Stimulated activated CD8-positive, alpha-beta memory T cell treated with anti-CD3 and anti-CD28 coated beads, Interleukin-4, amount 100 ng/mL, for 4 hours (primary cell): ENCODE data around the gene PPP1R17.

ENCODE experiments used
- DNase-seq, 2 donors: peaks; one replicate each; pipeline ENCODE4 v3.0.0-alpha.2; 2020; ENCODE audit warnings: low read depth in 2 of 2, low spot score in 1 of 2

Gene PPP1R17

GRCh38 chr7:31687024-31687748 is at the start of gene PPP1R17:
Gene PPP1R17 (plus strand): TSS chr7:31687215. CDS start chr7:31692442, 5,227 bp downstream.
- no peak for DNase-seq

DNA sequence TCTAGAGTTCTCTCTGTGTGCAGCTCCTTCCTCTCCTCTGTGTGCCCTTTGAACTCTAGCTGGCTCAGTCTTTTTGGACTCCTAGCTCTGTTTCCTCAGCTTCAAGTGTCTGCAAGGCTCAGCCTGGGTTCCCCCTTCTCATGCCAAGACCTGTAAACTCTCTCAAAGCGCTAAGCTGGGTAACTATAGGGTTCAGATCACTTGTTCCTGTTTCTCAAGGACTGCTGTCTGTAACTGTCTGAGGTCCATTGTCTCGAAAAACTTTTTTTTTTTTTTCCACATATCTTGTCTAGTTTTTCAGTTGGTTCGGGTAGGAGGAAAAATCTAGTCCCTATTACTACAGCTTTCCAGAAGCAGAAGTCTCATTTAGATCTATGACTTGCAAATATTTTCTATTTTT is 46.6 kb upstream of the PPP1R17 start:
- DNase-seq: no peak

DNA sequence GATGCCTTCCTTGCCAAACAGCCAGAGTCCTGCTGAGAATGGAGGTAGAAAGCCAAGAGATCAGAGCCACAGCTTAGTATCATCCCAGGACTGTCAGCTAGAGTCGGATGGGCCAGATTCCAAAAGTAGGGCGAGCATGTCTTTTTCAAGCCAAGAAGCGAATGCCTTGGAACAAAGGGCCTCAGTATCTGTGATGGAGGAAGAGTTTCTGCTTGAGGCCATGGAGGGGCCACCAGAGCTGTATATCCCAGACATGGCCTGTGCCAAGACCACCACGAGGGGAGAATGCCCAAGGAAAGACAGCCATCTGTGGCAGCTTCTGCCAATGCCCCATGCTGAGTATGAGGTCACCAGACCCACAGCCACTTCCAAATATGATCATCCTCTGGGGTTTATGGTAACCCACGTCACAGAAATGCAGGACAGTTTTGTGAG is 44.3 kb upstream of the PPP1R17 start:
- DNase-seq: no peak

DNA sequence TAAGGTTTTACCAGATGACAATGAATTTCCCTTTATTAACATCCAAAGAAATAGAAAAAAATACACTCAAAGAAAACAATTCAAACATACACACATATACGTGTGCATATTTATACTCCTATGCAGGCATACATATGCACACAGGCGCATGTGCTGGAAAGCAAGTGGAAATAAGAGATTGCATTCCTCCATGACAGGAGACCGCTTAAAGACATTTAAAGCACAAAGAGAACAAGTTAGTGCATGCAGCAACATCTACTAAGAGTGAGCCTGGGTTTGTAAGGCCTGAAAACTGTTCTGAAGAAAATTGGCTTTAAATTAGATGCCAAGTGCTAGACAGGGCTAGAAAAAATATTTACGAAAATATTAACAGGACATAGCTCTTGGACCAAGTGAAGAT is 40.1 kb upstream of the PPP1R17 start:
- no peak for DNase-seq

DNA sequence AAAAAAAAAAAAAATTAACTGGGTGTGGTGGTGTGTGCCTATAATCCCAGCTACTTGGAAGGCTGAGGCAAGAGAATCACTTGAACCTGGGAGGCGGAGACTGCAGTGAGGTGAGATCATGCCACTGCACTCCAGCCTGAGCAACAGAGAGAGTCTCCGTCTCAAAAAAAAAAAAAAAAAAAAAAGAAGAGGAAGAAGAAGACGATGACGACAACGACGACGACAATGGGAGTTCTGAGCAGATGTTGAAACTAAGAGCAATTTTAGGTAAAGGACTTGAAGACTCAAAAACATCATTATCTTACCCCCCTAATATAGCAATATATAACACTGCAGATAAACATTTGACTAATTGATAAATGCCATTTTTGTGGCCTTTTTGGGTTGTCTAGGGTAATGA is 39.5 kb upstream of the PPP1R17 start:
- DNase-seq: no peak

DNA sequence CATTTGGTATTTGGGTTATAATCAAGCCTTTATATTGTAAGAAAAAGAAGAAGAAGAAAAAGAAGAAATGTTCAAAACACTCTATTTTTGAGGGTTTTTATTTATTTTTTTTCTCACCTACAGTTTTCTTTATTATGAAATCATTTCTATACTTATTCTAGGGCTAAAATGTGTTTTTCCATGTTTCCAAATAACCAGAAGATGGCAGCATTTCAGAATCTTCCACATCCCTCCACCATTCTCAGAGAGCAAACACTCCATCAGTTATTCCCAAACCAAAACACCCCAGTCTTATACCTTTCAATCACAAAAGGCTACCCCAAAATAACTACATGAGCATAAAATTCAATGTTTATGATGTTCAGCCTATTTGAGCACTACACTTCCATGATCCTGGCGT is 38.7 kb upstream of the PPP1R17 start:
- no peak for DNase-seq

DNA sequence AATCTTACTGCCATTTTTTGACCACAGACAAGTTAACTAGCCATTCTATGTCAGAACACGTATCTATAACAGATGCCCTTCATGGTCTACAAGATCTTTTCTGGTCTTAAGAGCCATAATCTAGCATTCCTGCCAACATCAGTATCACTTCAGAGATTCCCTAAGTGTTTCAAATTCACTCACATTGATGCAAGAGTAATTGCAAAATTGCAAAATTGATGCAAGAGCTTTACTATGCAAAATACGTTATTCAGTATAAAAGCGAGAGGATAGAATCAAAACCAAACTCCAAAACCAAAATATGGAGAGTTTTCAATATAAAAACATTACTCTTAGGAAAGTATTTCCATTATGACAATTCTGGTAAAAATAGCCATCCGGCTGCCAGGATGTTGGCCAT is 38.1 kb upstream of the PPP1R17 start:
- DNase-seq: no peak

DNA sequence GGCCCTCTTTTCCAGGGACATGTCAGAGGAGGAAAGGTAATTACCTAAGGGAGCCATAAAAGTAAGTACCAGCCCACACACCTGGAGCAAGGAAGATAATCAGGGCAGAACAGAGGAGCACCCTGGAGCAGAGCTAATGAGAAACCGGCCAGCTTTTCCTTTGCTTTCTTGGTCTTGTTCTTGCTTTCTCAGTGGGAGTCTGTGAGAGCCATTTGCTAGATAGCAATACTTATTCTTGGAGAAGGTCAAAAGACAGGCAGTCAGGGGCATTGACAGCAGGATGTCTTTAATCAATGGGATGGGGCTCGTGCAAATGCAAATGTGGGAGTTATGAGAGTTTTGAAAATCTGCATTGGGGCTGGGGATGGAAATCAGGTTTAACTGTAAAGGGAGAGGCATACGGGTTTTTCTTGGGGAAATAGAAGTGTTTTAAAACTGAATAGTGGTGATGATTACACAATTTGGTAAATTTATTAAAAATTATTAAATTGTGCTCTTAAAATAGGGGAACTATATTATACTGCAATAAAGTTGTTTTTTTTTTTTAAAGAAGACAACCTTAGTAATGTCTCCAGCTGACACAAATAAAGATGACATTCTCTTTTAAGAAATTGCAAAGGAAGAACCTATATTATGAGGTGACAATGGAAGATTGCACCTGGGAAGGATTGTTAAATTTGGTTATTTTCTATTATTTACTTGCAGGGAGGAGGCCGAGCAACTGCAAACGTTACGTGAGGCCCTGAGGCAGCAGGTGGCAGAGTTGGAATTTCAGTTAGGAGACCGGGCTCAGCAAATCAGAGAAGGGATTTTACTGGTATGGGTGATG is 35.6 kb upstream of the PPP1R17 start:
- DNase-seq: no peak

DNA sequence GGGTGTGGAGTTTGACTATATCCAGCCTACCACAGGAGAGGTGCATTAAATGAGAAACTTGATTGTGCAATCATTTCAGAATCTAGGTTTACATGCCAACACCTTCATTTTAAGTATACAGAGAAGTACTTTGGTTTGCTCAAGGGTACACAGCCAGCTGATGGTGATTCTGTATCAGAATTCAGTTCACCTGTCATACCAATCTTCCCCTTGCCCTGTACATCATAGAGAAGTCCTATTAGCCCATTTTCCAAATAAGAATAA is 35.0 kb upstream of the PPP1R17 start:
- no peak for DNase-seq

DNA sequence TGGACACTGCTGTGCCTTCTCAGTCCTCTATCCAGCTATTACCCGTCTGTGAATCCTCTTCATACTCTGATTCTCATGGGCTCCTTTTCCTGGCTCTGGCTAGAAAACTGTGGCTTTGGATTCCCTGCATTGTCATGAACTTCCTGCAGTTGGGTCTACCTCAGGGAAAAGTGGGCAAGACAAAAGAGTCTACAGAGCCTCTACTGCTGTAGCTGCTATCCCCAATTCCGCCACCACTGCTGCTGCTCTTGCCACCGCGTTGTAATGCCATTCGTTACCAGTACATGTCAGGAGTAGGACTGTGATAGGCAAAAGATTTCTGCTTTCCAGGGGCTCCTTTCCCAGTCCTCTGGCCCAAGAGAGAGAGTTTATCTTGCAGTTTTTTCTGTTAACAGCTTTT is 23.9 kb upstream of the PPP1R17 start:
- DNase-seq: no peak

DNA sequence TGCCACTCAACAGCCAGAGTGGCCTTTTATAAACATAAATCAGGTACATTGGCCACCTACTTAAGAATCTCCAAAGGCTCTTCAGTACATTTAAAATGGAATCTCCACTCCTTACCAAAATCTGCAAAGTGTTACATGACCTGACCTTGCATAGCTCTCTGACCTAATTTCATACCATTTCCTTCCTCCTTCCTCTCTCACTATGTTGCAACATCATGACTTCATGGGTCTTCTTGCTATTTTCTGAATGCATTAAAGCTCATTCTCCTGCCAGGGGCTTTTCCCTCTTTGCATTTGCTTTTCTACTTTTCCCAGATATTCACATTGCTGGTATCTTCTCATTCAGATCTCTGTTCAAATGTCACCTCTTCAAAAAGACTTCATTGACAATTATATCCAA is 22.1 kb upstream of the PPP1R17 start:
- no peak for DNase-seq

- no peak for DNase-seq
Measured at GRCh38 chr7:31665546-31665945, 21.5 kb upstream of the PPP1R17 start.

DNA sequence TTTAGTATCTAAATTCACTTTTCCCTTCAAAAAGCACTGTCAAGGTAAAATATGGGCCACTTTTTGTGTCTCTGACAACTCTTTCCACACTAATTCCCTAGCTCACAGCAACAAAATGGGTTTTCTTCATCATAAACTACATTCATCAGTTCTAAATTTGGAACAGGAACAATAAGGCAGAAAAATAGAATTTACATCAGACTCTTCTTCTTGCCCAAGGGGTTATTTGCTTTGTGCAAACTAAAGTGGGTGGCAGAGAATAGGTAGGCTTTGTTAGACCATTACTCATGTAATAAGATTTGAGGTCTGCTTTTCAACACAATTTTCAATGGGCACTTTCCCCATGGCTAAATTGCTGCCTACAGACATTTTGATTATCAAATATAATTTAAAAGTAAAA is 17.6 kb upstream of the PPP1R17 start:
- DNase-seq: no peak

DNA sequence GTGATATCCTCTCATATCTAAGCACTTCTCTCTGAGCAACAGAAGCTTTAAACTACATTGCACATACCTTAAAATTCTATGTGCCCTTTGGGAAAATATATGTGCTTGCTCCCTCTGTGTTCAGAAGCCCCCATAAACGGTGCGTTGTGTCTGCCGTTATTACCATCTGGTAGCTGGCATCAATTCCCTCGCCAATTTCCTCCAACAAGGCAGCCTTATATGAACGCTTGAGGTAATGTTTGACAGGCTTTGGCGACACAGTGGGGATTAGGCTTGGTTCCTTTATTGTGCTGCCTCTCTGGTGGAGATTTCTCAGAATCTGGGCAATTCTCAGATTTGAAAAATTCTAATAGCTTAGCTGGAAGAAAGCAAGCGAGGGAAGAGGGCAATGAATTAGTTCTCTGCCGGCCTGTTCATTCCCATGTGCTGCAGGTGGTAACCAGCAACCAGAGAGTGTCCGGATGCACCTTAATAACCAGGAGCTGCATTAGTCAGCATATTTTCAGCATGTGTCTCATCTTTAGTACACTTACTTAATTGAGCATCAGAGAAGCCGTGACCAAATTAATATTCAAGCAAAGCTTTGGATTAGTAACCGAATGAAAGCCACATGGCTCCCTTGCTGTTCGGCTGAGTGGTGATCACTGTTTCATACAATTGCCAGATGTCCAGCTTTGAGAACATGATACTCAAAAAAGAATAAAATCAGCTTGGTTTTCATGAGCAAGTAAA is 7.3 kb upstream of the PPP1R17 start:
- no peak for DNase-seq

DNA sequence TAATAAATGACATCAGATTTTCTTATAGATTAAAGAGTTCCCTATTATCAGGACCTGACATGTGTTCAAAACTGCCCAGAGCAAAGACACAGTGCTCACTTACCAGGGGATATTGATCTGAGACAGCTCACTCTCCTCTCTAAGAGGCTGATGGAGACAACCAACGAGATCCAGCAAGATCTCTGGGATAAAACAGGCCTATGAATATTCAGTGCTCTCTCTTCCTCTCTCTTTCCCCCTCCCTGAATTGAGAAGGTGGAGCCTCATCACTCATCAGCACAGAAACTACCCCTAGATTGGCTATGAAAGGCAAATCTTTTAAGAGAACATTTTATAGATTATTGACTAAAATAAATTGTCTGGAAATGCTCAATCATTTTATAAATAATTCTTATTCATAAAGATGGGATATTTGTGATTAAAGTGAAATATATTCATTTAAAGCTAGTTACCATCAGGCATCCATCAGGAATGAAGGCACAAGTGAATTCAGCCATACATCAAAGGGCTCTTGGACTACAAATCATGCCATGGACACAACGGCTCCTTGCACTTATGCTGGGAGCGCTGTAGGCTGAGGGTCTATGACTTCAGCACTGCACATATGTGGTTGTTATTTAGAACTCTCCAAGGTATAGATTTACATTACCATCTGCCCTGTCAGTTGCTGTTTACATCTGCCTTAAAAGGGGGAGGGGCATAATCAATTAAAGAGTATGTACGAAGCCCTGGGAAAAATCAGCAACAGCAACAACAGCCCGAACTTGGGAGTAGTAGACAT is 3.4 kb upstream of the PPP1R17 start:
- no peak for DNase-seq

DNA sequence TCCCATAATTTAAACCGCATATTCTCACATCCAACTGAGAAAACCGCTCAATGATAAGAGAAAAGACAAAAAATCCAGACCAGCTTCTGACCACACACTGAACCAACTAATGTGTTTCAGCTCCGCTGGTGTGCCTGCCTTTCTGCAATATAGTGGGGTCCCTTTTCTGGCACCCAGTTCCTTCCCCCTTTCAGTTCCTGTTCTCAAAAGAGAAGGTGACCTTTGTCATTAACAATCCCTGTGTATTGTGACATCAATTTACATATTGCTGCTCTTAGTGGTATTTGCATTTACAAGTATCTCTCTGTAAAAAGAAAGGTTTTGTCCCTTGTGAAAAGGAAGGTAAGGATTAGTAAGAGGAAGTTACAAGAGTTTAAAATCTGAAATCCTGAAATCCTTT is 1.4 kb downstream of the PPP1R17 start:
- no peak for DNase-seq

- no peak for DNase-seq
Measured at GRCh38 chr7:31688996-31689395, 2.0 kb downstream of the PPP1R17 start.

GRCh38 chr7:31690935-31691334 is 3.9 kb downstream of the PPP1R17 start:
- DNase-seq: no peak

DNA sequence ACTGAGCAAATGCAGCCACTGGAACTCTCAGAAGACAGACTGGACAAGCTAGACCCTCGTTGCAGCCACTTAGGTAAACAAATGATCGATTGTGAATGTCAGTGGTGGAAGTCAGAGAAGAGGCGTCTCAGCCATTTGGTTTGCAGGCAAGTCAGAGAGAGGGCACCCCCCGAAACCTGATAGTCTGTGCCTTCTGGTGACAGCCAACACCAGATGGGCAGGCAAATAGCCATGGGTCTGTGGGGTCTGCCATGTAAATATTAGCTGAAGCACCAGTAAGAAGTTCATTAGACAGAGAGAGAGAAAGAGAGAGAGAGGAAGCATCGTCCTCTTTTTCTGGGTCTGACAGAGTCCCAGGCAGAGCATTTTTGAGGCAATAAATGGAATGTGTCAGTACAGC is 5.4 kb downstream of the PPP1R17 start:
- DNase-seq: no peak

GRCh38 chr7:31692871-31693270 is 5.9 kb downstream of the PPP1R17 start:
- DNase-seq: no peak

DNA sequence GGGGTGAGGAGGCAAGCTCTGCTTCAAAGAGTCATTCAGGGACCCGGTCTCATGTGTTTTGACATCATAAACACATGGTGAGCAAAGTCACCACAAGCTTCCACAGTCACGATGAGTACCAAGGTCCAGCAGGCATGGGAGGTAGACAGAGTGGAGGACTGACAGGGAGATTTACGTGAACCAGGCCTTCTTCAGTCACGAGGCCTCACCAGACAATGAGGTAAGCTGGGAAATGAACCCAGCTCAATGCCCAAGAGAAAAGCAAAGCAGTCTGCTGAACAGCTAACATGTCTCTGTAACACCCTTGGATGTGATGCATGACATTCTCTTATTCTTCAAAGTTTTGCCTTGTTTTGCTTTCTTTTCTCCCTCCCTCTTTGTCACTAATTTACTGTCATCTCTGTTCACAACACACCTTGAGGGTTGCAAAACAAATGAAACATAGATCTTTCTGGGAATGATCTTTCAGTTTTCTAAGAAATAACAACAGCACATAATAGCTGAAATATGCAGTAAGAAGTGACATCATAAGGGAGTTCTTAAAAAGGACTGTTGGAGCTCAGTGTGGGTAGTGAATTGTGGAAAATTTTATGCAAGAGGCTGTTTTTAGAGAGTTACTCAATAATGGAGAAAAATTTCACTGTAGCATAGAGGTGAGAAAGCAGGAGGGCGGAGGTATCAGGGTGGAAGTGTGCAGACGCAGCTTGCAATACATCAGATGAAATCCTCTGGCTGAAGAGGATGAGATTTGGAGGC is 9.0 kb downstream of the PPP1R17 start:
- DNase-seq: no peak
